DOHH2 (cell line): ENCODE data around the gene ANKRD33B.
A peak's percentile ranks its signal among the peaks of the same experiment; 100 is the strongest.

Source experiments
- H3F3A ChIP-seq: fragments of 200-600 bp; sonication (generic), shearing (Covaris generic); 2 replicates; pipeline ENCODE4 v1.6.0; 2016; ENCODE audit warnings: antibody characterized with exemption, mild to moderate bottlenecking; ENCODE audit not compliant: control insufficient read depth, insufficient read depth
- H3K27ac ChIP-seq: fragments of 200-600 bp; sonication (generic); 2 replicates; pipeline ENCODE4 v1.5.1; 2014; ENCODE audit warnings: low read depth, mild to moderate bottlenecking, low read length, moderate library complexity
- H3K27me3 ChIP-seq: fragments of 200-600 bp; sonication (generic); 2 replicates; pipeline ENCODE4 v1.6.1; 2014; ENCODE audit warnings: mild to moderate bottlenecking, low read length, mixed read lengths; ENCODE audit not compliant: control insufficient read depth
- H3K36me3 ChIP-seq: fragments of 200-600 bp; sonication (generic); 2 replicates; pipeline ENCODE4 v1.6.1; 2014; ENCODE audit warnings: mild to moderate bottlenecking, low read length, moderate library complexity, mixed read lengths; ENCODE audit not compliant: control insufficient read depth
- H3K4me1 ChIP-seq: fragments of 200-600 bp; sonication (generic); 2 replicates; pipeline ENCODE4 v1.6.1; 2014; ENCODE audit warnings: mild to moderate bottlenecking, low read length, mixed read lengths; ENCODE audit not compliant: control insufficient read depth
- H3K4me2 ChIP-seq: fragments of 200-600 bp; sonication (generic); 2 replicates; pipeline ENCODE4 v1.6.0; 2014; ENCODE audit warnings: mild to moderate bottlenecking, low read length, moderate library complexity
- H3K4me3 ChIP-seq: fragments of 200-600 bp; sonication (generic); 2 replicates; pipeline ENCODE4 v1.5.1; 2014; ENCODE audit warnings: mild to moderate bottlenecking, low read length, mixed read lengths
- H3K79me2 ChIP-seq: fragments of 200-600 bp; sonication (generic); 2 replicates; pipeline ENCODE4 v1.6.1; 2014; ENCODE audit warnings: mild to moderate bottlenecking, low read length, mixed read lengths; ENCODE audit not compliant: control insufficient read depth
- H3K9me2 ChIP-seq: fragments of 200-600 bp; sonication (generic); replicated peaks from 2 replicates; pipeline ENCODE4 v1.6.1; 2014; ENCODE audit warnings: mild to moderate bottlenecking, low read length, mixed read lengths; ENCODE audit not compliant: control insufficient read depth
- H3K9me3 ChIP-seq: fragments of 200-600 bp; sonication (generic); 2 replicates; pipeline ENCODE4 v1.6.1; 2014; ENCODE audit warnings: antibody characterized with exemption, low read length, mixed read lengths; ENCODE audit not compliant: control insufficient read depth, insufficient read depth
- H4K20me1 ChIP-seq: fragments of 200-600 bp; sonication (generic); 2 replicates; pipeline ENCODE4 v1.6.0; 2014; ENCODE audit warnings: low read depth, mild to moderate bottlenecking, antibody characterized with exemption, low read length, moderate library complexity; ENCODE audit not compliant: control insufficient read depth, insufficient read depth
- CTCF ChIP-seq: fragments of 200-600 bp; sonication (generic); IDR thresholded peaks from one replicate; pipeline ENCODE4 v1.5.1; 2014; ENCODE audit warnings: antibody characterized with exemption, mild to moderate bottlenecking, low read depth, low read length; ENCODE audit not compliant: poor library complexity, severe bottlenecking
- EZH2phosphoT487 ChIP-seq: fragments of 200-600 bp; sonication (generic); IDR thresholded peaks from 2 replicates; pipeline ENCODE4 v1.6.1; 2017; ENCODE audit warnings: borderline replicate concordance, mild to moderate bottlenecking, antibody characterized with exemption, low read length, moderate library complexity, mixed read lengths

Gene ANKRD33B

GRCh38 chr5:10534561-10535530, 29.0 kb upstream of the ANKRD33B start:
- H3K9me3 ChIP-seq, result no peaks in the 10 kb centered on the region
- peaks cover 44% of the 10 kb centered on the region for H3K27me3 ChIP-seq
- no peaks in the 10 kb centered on the region for H3K9me2 ChIP-seq
- peaks cover 21% of the 10 kb centered on the region for H3K4me1 ChIP-seq
- H3K79me2 ChIP-seq, result no peaks in the 10 kb centered on the region
- no peak for TF ChIP-seq CTCF
- TF ChIP-seq EZH2phosphoT487, result no peak
- H4K20me1 ChIP-seq, result no peaks in the 10 kb centered on the region
- H3K36me3 ChIP-seq, result no peaks in the 10 kb centered on the region
- H3K4me2 ChIP-seq, result no peak overlapping the region
- no peak overlapping the region for H3K4me3 ChIP-seq
- peaks cover 8% of the 10 kb centered on the region; the same call in 1 of the 2 replicates for H3F3A ChIP-seq
- H3K27ac ChIP-seq, result no peak overlapping the region

- H3K79me2 ChIP-seq, result no peaks in the 10 kb centered on the region
Observed at GRCh38 chr5:10536511-10536910, 27.4 kb upstream of the ANKRD33B start.

GRCh38 chr5:10536931-10537579, 26.8 kb upstream of the ANKRD33B start:
- TF ChIP-seq CTCF (no peak), EZH2phosphoT487 (no peak)

More at GRCh38 chr5:10536511-10536910, 27.4 kb upstream of the ANKRD33B start:
- peak overlapping the region; percentile 73 for H3K4me2 ChIP-seq
- H3K27me3 ChIP-seq, result peaks cover 50% of the 10 kb centered on the region
- H3K4me1 ChIP-seq, result peaks cover 16% of the 10 kb centered on the region
- peaks cover 8% of the 10 kb centered on the region; the same call in 1 of the 2 replicates for H3F3A ChIP-seq
- H4K20me1 ChIP-seq, result no peaks in the 10 kb centered on the region
- no peak overlapping the region for H3K27ac ChIP-seq
- peak overlapping the region; percentile 33 for H3K4me3 ChIP-seq
- TF ChIP-seq CTCF (no peak), EZH2phosphoT487 (no peak)
- H3K36me3 ChIP-seq, result no peaks in the 10 kb centered on the region
- H3K9me2 ChIP-seq, result no peaks in the 10 kb centered on the region
- no peaks in the 10 kb centered on the region for H3K9me3 ChIP-seq

More at GRCh38 chr5:10536931-10537579, 26.8 kb upstream of the ANKRD33B start:
- peaks cover 54% of the 10 kb centered on the region for H3K27me3 ChIP-seq
- H3K4me3 ChIP-seq, result peak overlapping the region; percentile 33
- H3K9me3 ChIP-seq, result no peaks in the 10 kb centered on the region
- no peaks in the 10 kb centered on the region for H3K79me2 ChIP-seq
- H3K4me1 ChIP-seq, result peaks cover 16% of the 10 kb centered on the region
- H3K36me3 ChIP-seq, result no peaks in the 10 kb centered on the region
- no peaks in the 10 kb centered on the region for H3K9me2 ChIP-seq
- peaks cover 8% of the 10 kb centered on the region; the same call in 1 of the 2 replicates for H3F3A ChIP-seq
- H4K20me1 ChIP-seq, result no peaks in the 10 kb centered on the region
- H3K27ac ChIP-seq, result no peak overlapping the region
- peak overlapping the region; percentile 73 for H3K4me2 ChIP-seq
